ENCODE measurements around the gene MGAT5B.

Gene MGAT5B

DNA sequence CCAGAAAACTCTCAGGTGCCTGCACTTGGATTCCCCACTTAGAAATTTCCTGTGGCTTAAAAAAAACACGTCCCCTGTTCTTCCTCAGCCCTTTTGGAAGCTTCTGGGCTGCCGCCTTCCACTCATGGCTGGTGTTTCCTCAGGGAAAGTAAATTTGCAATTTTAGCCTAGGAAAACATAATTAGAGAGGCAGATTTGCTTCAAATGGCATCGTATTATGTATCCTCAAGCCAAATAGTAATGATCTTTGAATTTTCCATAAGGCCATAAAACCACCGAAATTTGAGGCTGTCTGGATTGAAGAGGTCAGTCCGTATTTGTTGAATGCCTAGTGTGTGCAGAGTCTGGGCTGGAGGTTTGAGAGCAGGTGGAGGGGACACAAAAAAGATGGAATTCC is 17.7 kb downstream of the MGAT5B start:
- POLR2A ChIA-PET (ENCODE audit: low non-redundant PET), result interaction anchor here (0.6 kb wide), 1 partner anchor 92 kb away, joined by 3 read pairs; no protein-coding TSS in a partner anchor
- CTCF ChIA-PET, result no interaction called here
- H3K27ac ChIP-seq, result no peak overlapping the region
- DNase-seq (ENCODE audit: low spot score), result no peak
- TF ChIP-seq, protein P1, sequence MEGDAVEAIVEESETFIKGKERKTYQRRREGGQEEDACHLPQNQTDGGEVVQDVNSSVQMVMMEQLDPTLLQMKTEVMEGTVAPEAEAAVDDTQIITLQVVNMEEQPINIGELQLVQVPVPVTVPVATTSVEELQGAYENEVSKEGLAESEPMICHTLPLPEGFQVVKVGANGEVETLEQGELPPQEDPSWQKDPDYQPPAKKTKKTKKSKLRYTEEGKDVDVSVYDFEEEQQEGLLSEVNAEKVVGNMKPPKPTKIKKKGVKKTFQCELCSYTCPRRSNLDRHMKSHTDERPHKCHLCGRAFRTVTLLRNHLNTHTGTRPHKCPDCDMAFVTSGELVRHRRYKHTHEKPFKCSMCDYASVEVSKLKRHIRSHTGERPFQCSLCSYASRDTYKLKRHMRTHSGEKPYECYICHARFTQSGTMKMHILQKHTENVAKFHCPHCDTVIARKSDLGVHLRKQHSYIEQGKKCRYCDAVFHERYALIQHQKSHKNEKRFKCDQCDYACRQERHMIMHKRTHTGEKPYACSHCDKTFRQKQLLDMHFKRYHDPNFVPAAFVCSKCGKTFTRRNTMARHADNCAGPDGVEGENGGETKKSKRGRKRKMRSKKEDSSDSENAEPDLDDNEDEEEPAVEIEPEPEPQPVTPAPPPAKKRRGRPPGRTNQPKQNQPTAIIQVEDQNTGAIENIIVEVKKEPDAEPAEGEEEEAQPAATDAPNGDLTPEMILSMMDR (conservative IDR thresholded peaks at IDR 0.05; ENCODE audit: low read depth), result no peak

- ChIA-PET POLR2A (ENCODE audit: low non-redundant PET) (no interaction called here), CTCF (no interaction called here)
- TF ChIP-seq, protein P1 (conservative IDR thresholded peaks at IDR 0.05; ENCODE audit: low read depth), result no peak
- no peak overlapping the region for H3K27ac ChIP-seq
- DNase-seq (ENCODE audit: low spot score), result no peak
Observed at GRCh38 chr17:76886395-76886794, 18.2 kb downstream of the MGAT5B start.

- TF ChIP-seq, protein P1 (conservative IDR thresholded peaks at IDR 0.05; ENCODE audit: low read depth), result no peak
- ChIA-PET CTCF (no interaction called here), POLR2A (ENCODE audit: low non-redundant PET) (no interaction called here)
- no peak overlapping the region for H3K27ac ChIP-seq
- DNase-seq (ENCODE audit: low spot score), result no peak
Observed at GRCh38 chr17:76887802-76888201, 19.6 kb downstream of the MGAT5B start.

- POLR2A ChIA-PET (ENCODE audit: low non-redundant PET), result no interaction called here
- no peak overlapping the region for H3K27ac ChIP-seq
- TF ChIP-seq, protein P1 (conservative IDR thresholded peaks at IDR 0.05; ENCODE audit: low read depth), result no peak
- no peak for DNase-seq (ENCODE audit: low spot score)
- CTCF ChIA-PET, result no interaction called here
Observed at GRCh38 chr17:76888661-76889060, 20.5 kb downstream of the MGAT5B start.

DNA sequence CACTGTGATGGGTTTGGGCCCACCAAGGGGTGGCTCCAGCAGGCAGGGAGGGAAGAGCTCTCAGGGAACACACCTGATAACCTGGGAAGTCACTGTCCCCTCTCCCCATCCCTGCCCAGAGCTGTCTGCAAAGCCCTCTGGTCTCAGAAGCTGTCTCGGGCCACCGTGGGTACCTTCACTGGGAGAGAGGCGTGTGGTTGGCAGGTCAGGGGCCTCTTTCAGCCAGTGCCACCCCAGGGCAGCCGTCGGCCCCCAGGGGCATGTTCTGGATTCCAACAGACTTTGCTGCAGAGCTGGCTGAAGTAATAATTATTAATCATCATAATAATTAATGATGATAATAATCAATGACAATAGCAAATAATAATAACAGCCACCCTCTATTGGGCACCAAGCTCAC is 21.1 kb downstream of the MGAT5B start:
- TF ChIP-seq, protein P1 (conservative IDR thresholded peaks at IDR 0.05; ENCODE audit: low read depth), result no peak
- no peak for DNase-seq (ENCODE audit: low spot score)
- ChIA-PET POLR2A (ENCODE audit: low non-redundant PET) (no interaction called here), CTCF (interaction anchor here (0.6 kb wide), 1 partner anchor 306 kb away, joined by 4 read pairs; no protein-coding TSS in a partner anchor)
- no peak overlapping the region for H3K27ac ChIP-seq

GRCh38 chr17:76892329-76892728 is 24.1 kb downstream of the MGAT5B start:
- ChIA-PET POLR2A (ENCODE audit: low non-redundant PET) (no interaction called here), CTCF (interaction anchor here (0.7 kb wide), 1 partner anchor 164 kb away, joined by 3 read pairs; no protein-coding TSS in a partner anchor)
- no peak for DNase-seq (ENCODE audit: low spot score)
- no peak overlapping the region for H3K27ac ChIP-seq
- TF ChIP-seq, protein P1 (conservative IDR thresholded peaks at IDR 0.05; ENCODE audit: low read depth), result no peak

Data from RWPE1 (cell line).